ENCODE data around the gene GNAT2. TPM values are rescaled to one million over a fixed set of nuclear protein-coding genes. Genes with fewer than 3 reads are reported as not detected.

The GNAT2 gene
- total and polyA plus RNA-seq, 12 donors, result 0.04 TPM; not detected in 11

DNA sequence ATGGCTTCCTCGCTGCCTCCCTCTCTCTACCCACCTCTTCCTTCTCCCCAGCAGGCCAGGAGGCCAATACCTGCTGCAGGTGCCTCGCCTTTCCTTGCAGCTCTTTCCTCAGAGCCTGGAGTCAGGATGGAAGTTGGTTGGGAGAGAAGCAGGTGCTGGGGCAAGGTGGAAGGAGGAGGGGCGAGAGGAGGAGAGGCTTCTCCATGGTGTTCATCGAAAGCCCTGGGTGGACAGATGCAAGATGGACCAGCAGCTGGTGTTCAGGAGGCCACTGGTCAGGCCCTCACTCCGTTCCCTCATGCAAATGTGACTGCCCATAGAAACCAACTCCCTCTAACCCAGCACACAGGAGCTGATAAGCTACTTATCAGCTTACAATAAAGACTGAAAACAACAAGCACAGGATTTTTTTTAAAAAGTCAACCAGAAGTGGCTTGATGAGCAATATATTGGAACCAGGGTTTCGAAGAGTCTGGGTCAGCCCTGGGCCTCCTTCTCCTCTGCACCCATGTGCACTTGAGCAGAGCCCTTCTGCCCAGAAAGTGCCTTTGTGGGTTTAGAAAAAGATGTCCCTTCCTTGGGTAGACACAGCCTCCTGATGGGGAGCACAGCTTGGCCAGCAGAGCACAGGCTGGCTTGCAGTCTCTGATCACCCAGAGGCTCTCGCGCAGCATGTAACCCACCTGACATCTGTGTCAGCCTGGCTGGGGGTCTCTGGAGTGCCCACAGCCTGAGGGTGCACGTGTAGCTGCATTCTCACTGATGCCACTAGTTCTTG is 19.8 kb upstream of the GNAT2 start:
- DNase-seq (no peak), ATAC-seq (no peak)
- intact Hi-C loops (cut with DNase I), result loop anchor here in 2 of 10 donors (10.0 kb wide), 1 partner anchor 346 kb away; the partner anchor contains the start of gene AHCYL1 (in 2 of the 2)

DNA sequence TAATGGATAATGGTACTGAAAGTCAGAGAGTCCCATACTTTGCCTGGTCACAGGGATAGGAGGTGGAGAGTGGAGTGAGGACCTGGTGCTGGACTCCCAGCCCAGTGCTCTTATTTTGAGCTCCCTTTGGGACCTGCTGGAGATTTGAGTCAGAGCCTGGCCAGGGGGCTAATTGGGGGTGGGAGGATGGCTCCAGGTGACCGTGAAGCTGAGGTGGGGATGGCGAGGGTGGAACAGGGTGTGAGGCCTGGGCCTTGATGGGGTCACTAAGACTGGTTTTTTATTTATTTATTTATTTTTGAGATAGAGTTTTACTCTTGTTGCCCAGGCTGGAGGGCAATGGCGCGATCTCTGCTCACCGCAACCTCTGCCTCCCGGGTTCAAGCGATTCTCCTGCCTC is 18.0 kb upstream of the GNAT2 start:
- Histone ChIP-seq H3K36me3 (no peaks in the 10 kb centered on the region), H3K27ac (no peak overlapping the region), H3K4me3 (no peak overlapping the region), H3K4me1 (peaks cover 2 to 20% (median 12%) of the 10 kb centered on the region in 9 donors), H3K9me3 (no peaks in the 10 kb centered on the region), H3K27me3 (no peaks in the 10 kb centered on the region)
- 95 to 96% methylated on average over 7 of the region's 7 CpGs for WGBS, 2 donors
- ATAC-seq, result no peak
- intact Hi-C loops (cut with DNase I), result loop anchor here in 2 of 10 donors (10.0 kb wide), 1 partner anchor 347 kb away; the partner anchor contains the start of gene AHCYL1 (in 2 of the 2)
- DNase-seq, result no peak
- TF ChIP-seq, protein P1, sequence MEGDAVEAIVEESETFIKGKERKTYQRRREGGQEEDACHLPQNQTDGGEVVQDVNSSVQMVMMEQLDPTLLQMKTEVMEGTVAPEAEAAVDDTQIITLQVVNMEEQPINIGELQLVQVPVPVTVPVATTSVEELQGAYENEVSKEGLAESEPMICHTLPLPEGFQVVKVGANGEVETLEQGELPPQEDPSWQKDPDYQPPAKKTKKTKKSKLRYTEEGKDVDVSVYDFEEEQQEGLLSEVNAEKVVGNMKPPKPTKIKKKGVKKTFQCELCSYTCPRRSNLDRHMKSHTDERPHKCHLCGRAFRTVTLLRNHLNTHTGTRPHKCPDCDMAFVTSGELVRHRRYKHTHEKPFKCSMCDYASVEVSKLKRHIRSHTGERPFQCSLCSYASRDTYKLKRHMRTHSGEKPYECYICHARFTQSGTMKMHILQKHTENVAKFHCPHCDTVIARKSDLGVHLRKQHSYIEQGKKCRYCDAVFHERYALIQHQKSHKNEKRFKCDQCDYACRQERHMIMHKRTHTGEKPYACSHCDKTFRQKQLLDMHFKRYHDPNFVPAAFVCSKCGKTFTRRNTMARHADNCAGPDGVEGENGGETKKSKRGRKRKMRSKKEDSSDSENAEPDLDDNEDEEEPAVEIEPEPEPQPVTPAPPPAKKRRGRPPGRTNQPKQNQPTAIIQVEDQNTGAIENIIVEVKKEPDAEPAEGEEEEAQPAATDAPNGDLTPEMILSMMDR (IDR thresholded peaks at IDR 0.05), result no peak

More for the DNA sequence above, 19.8 kb upstream of the GNAT2 start:
- no peak overlapping the region for H3K4me3 ChIP-seq
- peaks cover 2 to 25% (median 18%) of the 10 kb centered on the region in 9 donors for H3K4me1 ChIP-seq
- H3K36me3 ChIP-seq, result no peaks in the 10 kb centered on the region
- TF ChIP-seq, protein P1 (IDR thresholded peaks at IDR 0.05), result no peak
- H3K27ac ChIP-seq, result no peak overlapping the region
- H3K9me3 ChIP-seq, result no peaks in the 10 kb centered on the region
- WGBS, 2 donors, result 80 to 91% methylated on average over 9 of the region's 9 CpGs
- no peaks in the 10 kb centered on the region for H3K27me3 ChIP-seq

DNA sequence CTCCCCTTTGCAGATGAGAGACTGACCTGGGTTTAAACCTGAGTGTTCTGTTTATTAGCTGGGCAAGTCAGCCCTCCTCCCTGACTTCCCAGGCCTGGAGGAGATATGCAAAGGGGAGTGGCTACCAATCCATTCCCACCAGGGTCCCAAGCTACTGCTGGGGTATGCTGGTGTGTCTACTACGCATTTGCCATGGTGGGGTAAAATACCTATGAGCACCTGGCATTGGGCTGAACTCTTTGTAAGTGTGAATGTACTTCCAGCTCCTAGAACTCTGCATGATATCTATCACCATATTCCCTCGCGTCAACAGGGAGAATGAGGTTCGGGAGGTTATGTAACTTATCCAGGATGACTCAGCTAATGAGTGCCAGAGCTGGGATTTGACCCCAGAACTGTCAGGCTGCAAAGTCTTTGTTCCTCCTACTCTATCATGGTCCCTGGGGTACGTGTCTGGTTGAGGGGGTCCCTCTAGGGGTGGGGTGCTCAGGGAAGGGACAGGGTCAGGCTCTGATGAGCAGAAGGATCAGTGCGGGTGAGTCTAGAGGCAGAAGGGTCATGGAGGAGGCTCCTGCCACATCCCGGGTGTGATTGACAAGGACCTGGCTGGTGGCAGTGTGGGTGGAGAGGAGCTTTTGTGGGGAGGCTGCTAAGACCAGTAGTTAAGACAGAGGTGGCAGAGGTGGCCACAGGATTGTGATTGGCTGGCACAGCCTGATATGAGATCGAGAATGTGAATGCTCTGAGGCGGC is 17.0 kb upstream of the GNAT2 start:
- Histone ChIP-seq H3K27me3 (no peaks in the 10 kb centered on the region), H3K36me3 (peaks cover 0 to 9% (median 4%) of the 10 kb centered on the region in 9 donors), H3K9me3 (no peaks in the 10 kb centered on the region), H3K27ac (no peak overlapping the region), H3K4me1 (peaks cover 2 to 28% (median 12%) of the 10 kb centered on the region in 9 donors), H3K4me3 (no peak overlapping the region)
- DNase-seq (no peak), ATAC-seq (peak; percentile 23 to 43 (median 32))
- WGBS, 2 donors, result 47 to 54% methylated on average over 9 of the region's 9 CpGs
- intact Hi-C loops (cut with DNase I), result loop anchor here in 2 of 10 donors (10.0 kb wide), 1 partner anchor 348 kb away; the partner anchor contains the start of gene AHCYL1 (in 2 of the 2)
- TF ChIP-seq, protein P1 (IDR thresholded peaks at IDR 0.05), result no peak

DNA sequence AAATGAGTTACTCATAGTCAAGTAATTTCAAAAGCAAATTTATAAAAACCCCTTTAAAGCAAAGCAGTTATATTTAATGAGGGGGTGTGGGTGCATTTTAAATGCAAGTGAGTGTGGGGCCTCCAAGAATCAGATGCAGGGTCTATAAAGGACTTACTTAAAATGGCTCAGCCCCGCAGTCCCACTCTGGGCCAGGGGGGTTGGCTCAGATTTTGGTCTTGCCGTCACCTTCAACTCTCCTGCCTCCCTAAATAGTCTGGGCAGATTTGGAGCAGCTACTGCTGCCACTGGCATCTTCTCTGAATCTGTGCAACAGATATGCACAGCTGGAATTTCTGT is 16.4 kb upstream of the GNAT2 start:
- TF ChIP-seq, protein P1 (IDR thresholded peaks at IDR 0.05), result no peak
- no peak for DNase-seq
- Histone ChIP-seq H3K27ac (no peak overlapping the region), H3K36me3 (peaks cover 0 to 15% (median 9%) of the 10 kb centered on the region in 9 donors), H3K4me3 (no peak overlapping the region), H3K4me1 (peaks cover 2 to 28% (median 12%) of the 10 kb centered on the region in 9 donors), H3K27me3 (no peaks in the 10 kb centered on the region), H3K9me3 (no peaks in the 10 kb centered on the region)
- intact Hi-C loops (cut with DNase I), result loop anchor here in 2 of 10 donors (10.0 kb wide), 1 partner anchor 349 kb away; the partner anchor contains the start of gene AHCYL1 (in 2 of the 2)
- ATAC-seq, result no peak
- WGBS, 2 donors, result 32 to 55% methylated on average over 2 of the region's 2 CpGs

Measured in heart right ventricle (tissue), 16 donors.